Measurements from ENCODE around the gene XRCC3. TPM values are rescaled to one million over a fixed set of nuclear protein-coding genes. Genes with fewer than 3 reads are reported as not detected.

XRCC3 gene
- total and polyA plus RNA-seq, 2 experiments from 2014 or later = 20.4 to 72.9 TPM

- DNase-seq (ENCODE audit: low spot score) = no peak
- H3K27me3 Mint-ChIP-seq (ENCODE audit: insufficient read depth, low read depth, poor library complexity) = peaks cover 11% of the 10 kb centered on the region
- H3K9me2 ChIP-seq (ENCODE audit: insufficient read depth) = no peaks in the 10 kb centered on the region
- no peak overlapping the region for H3K4me3 ChIP-seq
- H4K20me1 ChIP-seq (replicated peaks; ENCODE audit: insufficient read depth) = peaks cover 29% of the 10 kb centered on the region
- H2AFZ ChIP-seq = no peak overlapping the region
- no peaks in the 10 kb centered on the region for H3K27me3 ChIP-seq (ENCODE audit: insufficient read depth)
- no peak overlapping the region for H3K4me2 ChIP-seq
- peaks cover 37% of the 10 kb centered on the region for H3K79me2 ChIP-seq (replicated peaks; ENCODE audit: insufficient read depth)
- no peak overlapping the region for H3K27ac ChIP-seq (ENCODE audit: low read depth)
- no peak overlapping the region for H3K27ac Mint-ChIP-seq
- no peak for ATAC-seq
- TF ChIP-seq ETS1 (IDR thresholded peaks at IDR 0.05) = no peak
- no peak for TF ChIP-seq REST (IDR thresholded peaks at IDR 0.05; ENCODE audit: unreplicated experiment)
- no peak for TF ChIP-seq CREB1 (CRISPR knock-in tag; IDR thresholded peaks at IDR 0.05; ENCODE audit: low read depth)
- no peak for TF ChIP-seq NANOG (IDR thresholded peaks at IDR 0.05; ENCODE audit: borderline replicate concordance)
- no peak for TF ChIP-seq STAT1 (IDR thresholded peaks at IDR 0.05; ENCODE audit: unreplicated experiment)
- TF ChIP-seq ZNF331 (CRISPR knock-in tag; IDR thresholded peaks at IDR 0.05; ENCODE audit: low read depth) = no peak
- no peak for TF ChIP-seq POLR2AphosphoS5 (IDR thresholded peaks at IDR 0.05; ENCODE audit: low read depth)
- TF ChIP-seq ZNF462 (CRISPR knock-in tag; IDR thresholded peaks at IDR 0.05) = no peak
- no peak for TF ChIP-seq CTCF (conservative IDR thresholded peaks at IDR 0.05; ENCODE audit: low read depth in 2 of 2)
- no peak for TF ChIP-seq ZNF114 (CRISPR knock-in tag; IDR thresholded peaks at IDR 0.05)
- no peak for TF ChIP-seq EZH2 (IDR thresholded peaks at IDR 0.05; ENCODE audit: low read depth, unreplicated experiment)
- TF ChIP-seq JUNB (IDR thresholded peaks at IDR 0.05; ENCODE audit: unreplicated experiment) = no peak
- no peak for TF ChIP-seq EZH2phosphoT487 (IDR thresholded peaks at IDR 0.05; ENCODE audit: unreplicated experiment)
- H3K4me3 Mint-ChIP-seq = no peak overlapping the region
- peaks cover 3% of the 10 kb centered on the region; the same call in 2 of the 3 replicates for H3K4me1 Mint-ChIP-seq
- no peaks in the 10 kb centered on the region for H3K4me1 ChIP-seq (ENCODE audit: insufficient read depth)
- peaks cover 4% of the 10 kb centered on the region; the same call in 1 of the 2 replicates for H3F3A ChIP-seq (replicated peaks; ENCODE audit: low read depth)
- H3K36me3 ChIP-seq (ENCODE audit: insufficient read depth) = peaks cover 39% of the 10 kb centered on the region
- H3K36me3 Mint-ChIP-seq (ENCODE audit: low read depth) = peaks cover 49% of the 10 kb centered on the region
- H3K9me3 Mint-ChIP-seq = no peaks in the 10 kb centered on the region
Observed at GRCh38 chr14:103687712-103688111, 27.5 kb downstream of the XRCC3 start.

Data from GM23338 (cell line).